ENCODE measurements around the gene KIF3A.

DNA sequence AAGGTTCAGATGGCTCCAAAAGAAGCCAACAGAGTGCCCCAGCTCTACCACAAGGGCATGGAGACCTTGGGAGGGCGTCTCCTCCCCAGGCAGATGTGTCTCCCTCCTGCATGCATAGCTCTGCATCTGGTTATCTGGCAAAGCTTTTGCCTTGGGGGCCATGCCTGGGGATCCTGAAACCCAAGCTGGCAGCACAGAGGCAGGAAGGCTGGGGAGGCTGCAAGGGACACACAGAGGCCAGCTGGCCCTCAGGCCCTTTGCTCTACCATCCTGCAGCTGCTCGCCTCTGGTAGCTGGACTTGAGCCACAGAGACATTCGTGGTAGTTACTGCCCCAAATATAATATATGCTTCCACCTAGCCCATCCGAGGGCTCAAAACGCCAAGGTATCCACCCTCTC lies 35.8 kb upstream of the KIF3A start:
- no peak for TF ChIP-seq EZH2phosphoT487 (IDR thresholded peaks at IDR 0.05)
- no peak for TF ChIP-seq EZH2 (IDR thresholded peaks at IDR 0.05)
- TF ChIP-seq, protein P1, sequence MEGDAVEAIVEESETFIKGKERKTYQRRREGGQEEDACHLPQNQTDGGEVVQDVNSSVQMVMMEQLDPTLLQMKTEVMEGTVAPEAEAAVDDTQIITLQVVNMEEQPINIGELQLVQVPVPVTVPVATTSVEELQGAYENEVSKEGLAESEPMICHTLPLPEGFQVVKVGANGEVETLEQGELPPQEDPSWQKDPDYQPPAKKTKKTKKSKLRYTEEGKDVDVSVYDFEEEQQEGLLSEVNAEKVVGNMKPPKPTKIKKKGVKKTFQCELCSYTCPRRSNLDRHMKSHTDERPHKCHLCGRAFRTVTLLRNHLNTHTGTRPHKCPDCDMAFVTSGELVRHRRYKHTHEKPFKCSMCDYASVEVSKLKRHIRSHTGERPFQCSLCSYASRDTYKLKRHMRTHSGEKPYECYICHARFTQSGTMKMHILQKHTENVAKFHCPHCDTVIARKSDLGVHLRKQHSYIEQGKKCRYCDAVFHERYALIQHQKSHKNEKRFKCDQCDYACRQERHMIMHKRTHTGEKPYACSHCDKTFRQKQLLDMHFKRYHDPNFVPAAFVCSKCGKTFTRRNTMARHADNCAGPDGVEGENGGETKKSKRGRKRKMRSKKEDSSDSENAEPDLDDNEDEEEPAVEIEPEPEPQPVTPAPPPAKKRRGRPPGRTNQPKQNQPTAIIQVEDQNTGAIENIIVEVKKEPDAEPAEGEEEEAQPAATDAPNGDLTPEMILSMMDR (IDR thresholded peaks at IDR 0.05) = no peak
